NB4 (cell line): Measurements from ENCODE around the gene ERAP2.

ENCODE experiments used
- DNase-seq: peaks from one replicate; pipeline ENCODE4 v3.0.0; 2010; ENCODE audit warnings: low read depth
- H3K4me3 ChIP-seq: one replicate; pipeline ENCODE4 v1.5.1; 2011; ENCODE audit warnings: mild to moderate bottlenecking, low read depth, low read length, moderate library complexity
- CTCF ChIP-seq: IDR thresholded peaks from one replicate; pipeline ENCODE4 v1.5.1; 2012; ENCODE audit warnings: low read depth, low read length
- MAX ChIP-seq: IDR thresholded peaks from 2 replicates; pipeline ENCODE4 v1.6.1; 2011; ENCODE audit warnings: low read depth, low read length
- MYC ChIP-seq: IDR thresholded peaks from 2 replicates; pipeline ENCODE4 v1.6.1; 2011; ENCODE audit warnings: low read depth, low read length
- POLR2A ChIP-seq: IDR thresholded peaks from 2 replicates; pipeline ENCODE4 v1.6.1; 2011; ENCODE audit warnings: mild to moderate bottlenecking; ENCODE audit not compliant: insufficient read length; ENCODE audit errors: extremely low read depth

The ERAP2 gene

GRCh38 chr5:96896276-96896675 is 20.0 kb downstream of the ERAP2 start:
- H3K4me3 ChIP-seq = no peak overlapping the region
- DNase-seq = no peak
- TF ChIP-seq MAX = no peak
- TF ChIP-seq MYC = no peak
- TF ChIP-seq POLR2A = no peak
- no peak for TF ChIP-seq CTCF

GRCh38 chr5:96896806-96897205 is 20.5 kb downstream of the ERAP2 start:
- no peak for TF ChIP-seq MYC
- no peak for TF ChIP-seq MAX
- no peak for TF ChIP-seq CTCF
- TF ChIP-seq POLR2A = no peak
- H3K4me3 ChIP-seq = no peak overlapping the region
- DNase-seq = peak; percentile 78

GRCh38 chr5:96901384-96901783 is 25.1 kb downstream of the ERAP2 start:
- no peak for DNase-seq
- H3K4me3 ChIP-seq = no peak overlapping the region
- TF ChIP-seq POLR2A (no peak), MAX (no peak), CTCF (no peak), MYC (no peak)

- no peak overlapping the region for H3K4me3 ChIP-seq
- TF ChIP-seq MAX (no peak), CTCF (no peak), POLR2A (no peak), MYC (no peak)
- no peak for DNase-seq
Measured at GRCh38 chr5:96901841-96902240, 25.5 kb downstream of the ERAP2 start.

- DNase-seq = no peak
- TF ChIP-seq MYC (no peak), POLR2A (no peak), MAX (no peak), CTCF (no peak)
- H3K4me3 ChIP-seq = no peak overlapping the region
Measured at GRCh38 chr5:96902876-96903275, 26.6 kb downstream of the ERAP2 start.

- DNase-seq = no peak
- no peak for TF ChIP-seq MAX
- no peak for TF ChIP-seq MYC
- TF ChIP-seq POLR2A = no peak
- TF ChIP-seq CTCF = no peak
- H3K4me3 ChIP-seq = no peak overlapping the region
Measured at GRCh38 chr5:96903300-96903699, 27.0 kb downstream of the ERAP2 start.
